Measurements from ENCODE around the gene C15orf62. TPM values are rescaled to one million over a fixed set of nuclear protein-coding genes. Genes with fewer than 3 reads are reported as not detected.

Gene C15orf62
- total RNA-seq, 2 donors from 2014 or later = 0.51 to 1.3 TPM

DNA sequence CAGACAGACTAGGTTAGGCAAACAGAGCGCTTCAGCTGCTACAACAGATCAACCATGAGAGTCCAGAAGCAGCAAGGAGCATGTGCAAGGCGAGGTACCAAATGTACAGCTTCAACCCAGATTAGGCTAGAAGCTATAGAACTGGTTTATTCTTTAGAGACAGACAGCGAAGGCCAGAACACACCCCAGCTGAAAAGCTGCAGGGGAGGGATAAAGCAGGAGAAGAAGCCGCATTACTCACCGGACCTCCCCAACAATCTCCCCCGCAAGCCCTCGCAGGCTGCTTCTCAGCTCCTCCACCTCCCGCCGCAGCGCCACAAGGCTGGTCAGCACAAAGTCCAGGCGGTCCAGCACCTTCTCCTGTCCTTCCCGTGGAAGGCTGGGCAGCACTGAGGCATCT, 18.0 kb upstream of the C15orf62 start:
- no peaks in the 10 kb centered on the region for H3K4me1 ChIP-seq (replicated peaks)
- intact Hi-C loops (cut with DNase I) = no loop called here
- DNase-seq (ENCODE audit: low spot score) = no peak
- TF ChIP-seq POLR2A (IDR thresholded peaks at IDR 0.05) (no peak), POLR2AphosphoS5 (IDR thresholded peaks at IDR 0.05) (no peak)
- TF ChIP-seq, protein P1, sequence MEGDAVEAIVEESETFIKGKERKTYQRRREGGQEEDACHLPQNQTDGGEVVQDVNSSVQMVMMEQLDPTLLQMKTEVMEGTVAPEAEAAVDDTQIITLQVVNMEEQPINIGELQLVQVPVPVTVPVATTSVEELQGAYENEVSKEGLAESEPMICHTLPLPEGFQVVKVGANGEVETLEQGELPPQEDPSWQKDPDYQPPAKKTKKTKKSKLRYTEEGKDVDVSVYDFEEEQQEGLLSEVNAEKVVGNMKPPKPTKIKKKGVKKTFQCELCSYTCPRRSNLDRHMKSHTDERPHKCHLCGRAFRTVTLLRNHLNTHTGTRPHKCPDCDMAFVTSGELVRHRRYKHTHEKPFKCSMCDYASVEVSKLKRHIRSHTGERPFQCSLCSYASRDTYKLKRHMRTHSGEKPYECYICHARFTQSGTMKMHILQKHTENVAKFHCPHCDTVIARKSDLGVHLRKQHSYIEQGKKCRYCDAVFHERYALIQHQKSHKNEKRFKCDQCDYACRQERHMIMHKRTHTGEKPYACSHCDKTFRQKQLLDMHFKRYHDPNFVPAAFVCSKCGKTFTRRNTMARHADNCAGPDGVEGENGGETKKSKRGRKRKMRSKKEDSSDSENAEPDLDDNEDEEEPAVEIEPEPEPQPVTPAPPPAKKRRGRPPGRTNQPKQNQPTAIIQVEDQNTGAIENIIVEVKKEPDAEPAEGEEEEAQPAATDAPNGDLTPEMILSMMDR (IDR thresholded peaks at IDR 0.05) = no peak
- H3K4me3 ChIP-seq = no peak overlapping the region
- no peaks in the 10 kb centered on the region for H3K27me3 ChIP-seq (replicated peaks; ENCODE audit: insufficient read depth)
- H3K9me3 ChIP-seq = no peaks in the 10 kb centered on the region
- H3K27ac ChIP-seq = no peak overlapping the region
- H3K36me3 ChIP-seq = peaks cover 0 to 9% of the 10 kb centered on the region in 2 donors
- 93% methylated on average over 12 of the region's 12 CpGs for WGBS

DNA sequence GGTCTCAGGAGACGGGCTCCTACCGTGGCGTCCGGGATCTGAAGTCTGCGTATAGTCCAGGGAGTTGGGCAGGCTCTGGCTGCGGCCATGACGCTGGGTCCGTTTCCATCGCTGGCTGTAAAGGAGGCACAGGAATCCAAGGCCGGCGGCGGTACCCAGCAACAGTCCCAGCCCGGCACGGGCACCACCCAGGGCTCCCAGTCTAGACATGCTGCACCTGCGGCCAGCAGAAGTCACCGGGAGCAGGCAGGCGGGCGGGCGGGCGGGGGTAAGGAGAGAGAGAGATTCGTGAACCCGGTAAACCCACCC, 15.3 kb upstream of the C15orf62 start:
- intact Hi-C loops (cut with DNase I) = no loop called here

DNA sequence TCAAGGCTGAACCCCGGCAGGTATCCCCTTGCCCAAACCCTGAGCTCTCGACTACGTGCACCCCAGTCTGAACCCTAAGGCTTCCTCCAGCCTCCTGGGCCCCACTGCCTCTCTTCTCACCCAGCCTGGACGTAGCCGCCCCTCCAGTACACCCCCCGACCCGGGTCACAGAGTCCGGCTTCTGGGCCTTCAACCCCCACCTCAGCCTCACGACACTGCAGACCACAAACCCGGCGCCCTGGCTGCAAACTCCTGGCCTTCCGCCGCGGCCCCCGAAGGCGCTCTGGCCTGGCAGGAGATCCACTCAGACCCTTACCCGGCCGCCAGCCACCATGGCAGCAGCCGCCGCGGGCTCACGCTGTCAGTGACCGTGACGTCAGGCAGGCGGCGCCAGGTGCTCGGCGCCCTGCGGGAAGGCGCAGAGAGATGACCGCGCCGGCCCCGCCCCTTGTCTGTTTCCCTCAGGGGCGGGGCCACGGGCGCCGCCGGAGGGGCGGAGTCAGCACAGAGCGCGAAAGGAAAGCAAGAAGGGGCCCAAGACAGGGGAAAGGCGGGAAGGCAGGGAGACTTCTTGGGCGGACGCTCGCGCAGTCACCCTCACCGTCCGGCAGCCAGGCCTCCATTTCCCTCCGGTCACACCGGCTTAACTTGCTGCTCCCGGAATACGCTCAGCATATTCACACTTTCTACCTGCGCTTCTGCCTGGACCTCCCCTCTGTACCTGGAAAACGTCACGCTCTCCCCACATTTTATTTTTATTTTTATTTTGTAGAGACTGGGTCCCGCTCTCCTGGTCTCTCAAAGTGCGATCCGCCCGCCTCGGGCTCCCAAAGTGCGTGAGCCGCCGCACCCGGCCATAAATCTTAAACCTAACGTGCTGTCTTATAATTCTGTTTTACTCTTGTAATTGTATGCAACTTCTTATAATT, 14.6 kb upstream of the C15orf62 start, which contains the start of gene RMDN3:
TSS of gene RMDN3 (minus strand) at position 372 of the 929 bp plus-strand sequence. CDS start 471 bp downstream, outside the sequence.
- no peaks in the 10 kb centered on the region for H3K4me1 ChIP-seq (replicated peaks)
- peak; percentile 91 for DNase-seq (ENCODE audit: low spot score)
- WGBS = under 1% methylated on average over 64 of the region's 66 CpGs
- TF ChIP-seq POLR2A (IDR thresholded peaks at IDR 0.05) (peak; percentile 94), POLR2AphosphoS5 (IDR thresholded peaks at IDR 0.05) (peak; percentile 94)
- TF ChIP-seq, protein P1 (IDR thresholded peaks at IDR 0.05) = peak in 3 of 4 experiments; percentile 27 to 71 (median 57)
- H3K36me3 ChIP-seq = peaks cover 0 to 9% of the 10 kb centered on the region in 2 donors
- H3K27me3 ChIP-seq (replicated peaks; ENCODE audit: insufficient read depth) = no peaks in the 10 kb centered on the region
- intact Hi-C loops (cut with DNase I) = no loop called here
- H3K9me3 ChIP-seq = no peaks in the 10 kb centered on the region
- peak within 1 kb of the TSS; percentile 71 to 74 for H3K4me3 ChIP-seq
- peak within 1 kb of the TSS; percentile 85 to 91 for H3K27ac ChIP-seq

More for the DNA sequence above, 15.3 kb upstream of the C15orf62 start:
- H3K27ac ChIP-seq = peak overlapping the region; percentile 85 to 91
- H3K36me3 ChIP-seq = peaks cover 0 to 9% of the 10 kb centered on the region in 2 donors
- H3K27me3 ChIP-seq (replicated peaks; ENCODE audit: insufficient read depth) = no peaks in the 10 kb centered on the region
- no peaks in the 10 kb centered on the region for H3K4me1 ChIP-seq (replicated peaks)
- WGBS = under 1% methylated on average over 22 of the region's 22 CpGs
- peak overlapping the region; percentile 71 to 74 for H3K4me3 ChIP-seq
- no peaks in the 10 kb centered on the region for H3K9me3 ChIP-seq
- TF ChIP-seq POLR2AphosphoS5 (IDR thresholded peaks at IDR 0.05) = no peak
- no peak for TF ChIP-seq POLR2A (IDR thresholded peaks at IDR 0.05)
- TF ChIP-seq, protein P1 (IDR thresholded peaks at IDR 0.05) = no peak
- DNase-seq (ENCODE audit: low spot score) = no peak

DNA sequence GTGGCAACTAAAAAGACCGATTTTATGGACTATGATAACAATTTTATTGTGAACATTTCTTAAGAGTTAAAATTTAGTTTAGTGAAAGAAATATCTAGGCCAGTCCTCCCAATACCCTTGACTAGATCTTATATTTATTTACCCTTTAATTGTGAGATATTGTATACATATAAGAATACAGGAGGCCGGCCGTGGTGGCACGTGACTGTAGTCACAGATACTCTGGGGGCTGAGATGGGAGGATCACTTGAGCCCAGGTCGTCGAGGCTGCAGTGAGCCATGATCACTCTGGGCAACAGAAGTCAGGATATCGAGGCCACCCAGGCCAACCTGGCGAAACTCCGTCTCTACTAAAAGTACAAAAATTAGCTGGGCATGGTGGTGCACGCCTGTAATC, 14.0 kb upstream of the C15orf62 start:
- no peak for DNase-seq (ENCODE audit: low spot score)
- WGBS = 54% methylated on average over 10 of the region's 10 CpGs
- H3K27me3 ChIP-seq (replicated peaks; ENCODE audit: insufficient read depth) = no peaks in the 10 kb centered on the region
- no peaks in the 10 kb centered on the region for H3K9me3 ChIP-seq
- H3K4me1 ChIP-seq (replicated peaks) = no peaks in the 10 kb centered on the region
- H3K36me3 ChIP-seq = peaks cover 0 to 9% of the 10 kb centered on the region in 2 donors
- TF ChIP-seq, protein P1 (IDR thresholded peaks at IDR 0.05) = no peak
- TF ChIP-seq POLR2A (IDR thresholded peaks at IDR 0.05) (no peak), POLR2AphosphoS5 (IDR thresholded peaks at IDR 0.05) (no peak)
- peak overlapping the region; percentile 85 to 91 for H3K27ac ChIP-seq
- intact Hi-C loops (cut with DNase I) = no loop called here
- H3K4me3 ChIP-seq = peak overlapping the region; percentile 71 to 74

Data from prostate gland (tissue), 2 donors.